NCI-H146 treated with DMSO at 0.1 percent for 48 hours (cell line): ENCODE data around the gene CRMP1.

Experiments used
- DNase-seq: peaks from one replicate; lab custom pipeline; 2025; ENCODE audit not compliant: unreplicated experiment; lab: John Stamatoyannopoulos, UW

Gene CRMP1

DNA sequence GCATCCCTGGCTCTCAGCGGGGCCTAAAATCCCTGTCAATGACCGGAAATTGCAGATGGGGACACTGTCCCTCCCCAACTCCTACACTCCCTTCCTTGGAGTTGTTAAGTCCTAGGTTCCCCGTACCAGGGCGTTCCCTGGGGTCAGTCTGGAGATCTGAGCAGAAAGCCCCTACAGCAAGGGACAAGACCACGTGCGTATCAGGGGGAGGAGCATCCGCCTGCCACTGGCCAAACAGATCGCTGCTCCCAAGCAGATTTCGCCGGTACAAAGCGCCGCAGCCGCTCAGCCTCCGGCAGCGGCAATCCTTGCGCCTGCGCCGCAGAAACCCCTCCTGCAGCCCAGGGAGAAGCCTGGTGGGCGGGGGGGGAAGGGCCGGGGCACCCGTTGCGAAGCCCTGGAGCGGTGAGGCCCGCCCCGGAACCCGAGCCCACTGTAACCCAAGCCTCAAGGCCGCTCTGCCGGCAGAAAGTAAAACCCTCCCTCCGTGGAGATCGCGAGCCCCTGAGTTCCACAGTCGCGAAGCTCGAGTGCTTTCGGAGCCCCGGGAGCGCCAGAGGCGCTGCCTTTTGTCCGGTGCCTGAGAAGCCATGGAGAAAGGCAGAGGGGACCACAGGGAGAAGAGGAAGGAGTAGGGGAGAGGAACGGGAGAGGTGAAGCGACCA lies 2.7 kb downstream of the CRMP1 start:
- DNase-seq, result peak; percentile 90

DNA sequence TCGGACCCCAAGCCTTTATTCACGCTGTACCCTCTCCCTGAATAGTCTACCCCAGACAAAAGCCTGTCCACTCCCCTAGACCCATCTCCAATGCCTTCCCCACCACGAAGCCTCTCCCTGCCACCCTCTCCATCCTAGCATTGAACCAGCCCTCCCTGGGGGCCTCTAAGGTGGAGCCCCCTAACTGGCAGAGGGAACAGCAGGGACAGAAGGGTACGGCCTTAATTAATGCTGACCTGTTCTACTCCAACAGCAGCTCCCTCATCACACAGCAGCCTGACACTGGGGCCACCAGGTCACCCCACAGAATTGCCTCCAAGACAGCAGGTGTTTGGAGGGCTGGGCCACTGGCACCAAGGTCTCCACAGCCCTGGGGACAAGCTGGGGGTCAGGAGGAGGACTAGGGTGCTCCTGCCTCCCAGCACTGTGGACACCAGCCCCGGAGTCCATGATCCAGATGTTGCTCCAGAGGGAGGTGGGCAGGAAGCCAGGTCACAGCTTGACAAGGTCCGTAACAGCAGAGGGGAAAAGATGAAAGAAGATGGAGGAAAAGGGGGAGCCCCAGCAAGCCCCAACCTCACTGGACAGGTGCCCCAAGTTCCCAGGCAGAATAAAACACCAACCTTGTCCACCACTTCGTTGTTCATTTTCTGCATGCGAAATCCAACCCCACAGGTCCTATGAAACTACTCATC lies 3.7 kb downstream of the CRMP1 start:
- no peak for DNase-seq

DNA sequence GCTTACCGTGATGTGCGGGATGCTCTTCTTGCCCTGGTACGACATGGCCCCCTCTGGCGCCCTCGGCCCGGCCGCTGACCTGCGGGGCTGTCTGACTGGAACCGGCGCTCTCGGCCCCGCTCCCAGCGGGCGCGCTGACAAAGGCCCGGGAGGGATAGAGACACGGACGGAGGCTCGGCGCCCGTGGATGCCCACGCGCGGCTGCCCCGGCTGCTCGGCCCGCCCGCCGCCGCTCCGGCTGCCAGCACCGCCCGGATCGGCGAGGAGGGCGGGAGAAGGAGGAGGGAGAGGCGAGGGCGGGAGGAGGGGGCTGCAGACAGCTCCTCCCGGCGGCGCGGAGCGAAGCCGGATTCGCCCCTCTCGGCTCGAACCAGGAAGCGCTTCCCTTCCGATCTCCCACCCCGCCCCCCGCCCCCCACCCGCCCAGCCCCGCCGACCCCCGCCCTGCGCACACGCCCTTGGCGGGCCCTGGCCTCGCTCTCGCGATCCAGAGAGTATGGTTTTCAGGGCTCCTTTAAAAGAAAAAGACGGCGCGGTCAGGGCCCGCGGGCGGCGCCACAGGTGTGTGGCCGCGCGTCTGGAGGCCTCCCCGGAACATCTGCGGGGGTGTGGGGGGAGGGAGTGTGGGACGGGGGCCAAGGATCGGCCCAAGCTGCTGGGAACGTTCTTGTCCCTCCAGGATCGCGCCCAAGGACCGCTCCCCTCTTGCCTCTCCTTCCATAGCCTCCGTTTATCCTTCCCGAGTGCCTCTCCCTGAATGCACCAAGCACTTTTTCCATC lies 4.5 kb downstream of the CRMP1 start:
- DNase-seq, result peak; percentile 60

DNA sequence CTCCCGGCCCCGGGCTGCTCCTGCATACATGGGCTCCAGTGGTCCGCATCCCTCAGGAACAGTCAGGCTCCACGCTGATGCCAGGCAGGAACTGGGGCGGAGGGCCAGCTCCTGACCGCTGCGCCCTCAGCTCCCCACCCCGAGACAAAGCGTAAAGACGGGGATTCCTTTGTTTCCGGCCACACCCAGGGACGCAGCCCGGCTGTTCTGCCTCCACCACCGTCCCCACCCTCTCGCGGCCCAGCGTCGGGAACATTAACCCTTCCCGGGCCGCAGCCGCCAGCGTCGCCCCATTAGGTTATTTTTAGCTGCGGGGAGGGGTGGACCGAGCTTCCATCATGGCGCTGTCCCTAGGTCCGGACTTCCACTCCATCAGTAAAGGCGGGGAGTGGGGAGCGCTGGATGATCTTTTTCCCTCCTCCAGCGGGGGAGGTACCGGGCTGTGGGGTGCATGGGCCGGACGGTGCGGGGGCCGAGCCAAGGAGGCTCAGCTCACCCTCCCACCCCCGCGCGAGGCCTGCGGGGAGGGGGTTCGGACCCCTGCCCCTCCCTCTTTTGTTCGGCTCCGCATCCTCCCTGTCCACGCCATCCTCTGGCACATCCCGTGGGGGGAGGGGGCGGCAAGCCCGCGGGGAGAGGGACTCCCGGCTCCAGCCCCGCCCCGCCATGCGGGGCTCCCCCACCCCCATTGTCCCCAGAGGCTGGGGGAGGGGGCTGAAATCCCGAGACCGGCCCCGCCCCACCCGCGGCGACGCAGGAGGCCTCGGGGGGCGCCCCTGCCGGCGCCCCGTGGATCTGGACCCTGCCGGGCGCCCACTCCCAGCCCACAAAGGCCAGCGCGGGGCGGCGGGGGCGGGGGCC lies 5.3 kb downstream of the CRMP1 start:
- peak; percentile 60 for DNase-seq

DNA sequence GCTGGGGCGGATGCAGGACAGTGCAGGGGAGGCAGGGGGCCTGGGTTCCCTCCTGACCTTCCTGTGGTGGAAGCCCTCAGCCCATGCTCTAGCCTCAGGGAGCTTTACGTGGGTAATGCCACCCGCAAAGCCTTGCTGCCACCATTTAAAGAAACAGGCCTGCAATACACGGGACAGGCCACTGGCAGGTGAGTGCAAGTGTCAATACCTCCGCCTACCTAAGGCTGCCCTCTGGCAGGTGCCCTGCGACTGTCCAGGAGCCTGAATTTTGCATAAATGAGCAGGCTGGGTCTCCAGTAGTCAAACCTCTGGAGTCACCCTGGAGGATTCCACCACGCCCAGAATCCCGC lies 5.9 kb downstream of the CRMP1 start:
- peak; percentile 60 for DNase-seq

DNA sequence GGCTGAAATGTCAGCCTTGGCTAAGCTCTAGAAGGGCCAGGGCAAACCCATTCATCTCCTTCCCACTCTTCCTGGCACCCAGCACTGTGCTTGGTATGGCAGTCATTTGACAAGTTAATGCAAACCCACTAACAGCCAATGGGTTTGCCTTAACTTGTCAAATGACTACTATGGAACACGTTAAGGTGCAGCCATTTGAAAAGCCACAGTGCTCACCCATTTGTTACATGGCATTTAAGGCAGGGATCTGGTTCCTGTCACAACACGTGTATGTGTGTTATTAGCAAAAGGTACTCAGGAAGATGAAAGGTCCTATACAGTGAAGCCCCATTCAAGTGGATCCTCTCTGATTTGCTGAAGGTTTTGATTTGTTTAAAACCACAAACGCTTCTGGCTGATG lies 7.2 kb downstream of the CRMP1 start:
- no peak for DNase-seq

DNA sequence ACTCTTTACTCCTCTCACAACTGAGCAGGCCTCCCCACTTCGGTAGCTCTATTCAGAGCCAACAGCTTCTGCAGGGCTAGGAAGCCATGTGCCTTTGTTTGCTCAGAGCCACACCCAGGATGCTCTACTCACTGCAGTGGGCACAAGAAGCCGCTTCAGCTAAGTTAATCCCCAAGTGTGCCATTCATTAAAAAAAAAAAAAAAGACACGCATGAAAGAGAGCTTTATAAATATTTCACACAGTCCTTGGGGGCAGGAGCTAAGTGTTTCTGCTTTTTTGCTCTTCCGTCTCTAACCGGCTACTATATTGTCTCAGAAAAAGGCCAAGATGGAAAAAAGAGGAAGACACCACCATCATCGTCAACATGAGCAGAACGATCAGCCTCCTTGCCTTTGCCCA lies 8.1 kb downstream of the CRMP1 start:
- no peak for DNase-seq

DNA sequence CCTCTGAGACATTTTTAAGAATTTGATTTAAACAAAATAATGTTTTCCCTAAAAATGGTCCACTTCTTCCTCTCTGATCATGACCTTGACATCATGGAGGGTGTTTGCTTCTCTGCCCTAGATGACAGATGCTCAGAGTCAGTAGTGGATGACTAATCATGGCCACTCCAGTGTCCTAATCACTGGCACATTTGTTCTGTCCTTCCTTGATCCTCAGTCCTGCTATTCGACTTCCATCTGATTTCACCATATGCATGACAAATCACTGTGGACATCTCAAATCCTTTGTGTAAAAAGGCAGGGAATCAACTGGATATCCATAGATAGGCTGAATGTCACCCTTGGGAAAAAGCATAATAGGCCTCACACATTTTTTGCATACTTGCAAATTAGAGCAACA lies 9.0 kb downstream of the CRMP1 start:
- DNase-seq, result no peak

DNA sequence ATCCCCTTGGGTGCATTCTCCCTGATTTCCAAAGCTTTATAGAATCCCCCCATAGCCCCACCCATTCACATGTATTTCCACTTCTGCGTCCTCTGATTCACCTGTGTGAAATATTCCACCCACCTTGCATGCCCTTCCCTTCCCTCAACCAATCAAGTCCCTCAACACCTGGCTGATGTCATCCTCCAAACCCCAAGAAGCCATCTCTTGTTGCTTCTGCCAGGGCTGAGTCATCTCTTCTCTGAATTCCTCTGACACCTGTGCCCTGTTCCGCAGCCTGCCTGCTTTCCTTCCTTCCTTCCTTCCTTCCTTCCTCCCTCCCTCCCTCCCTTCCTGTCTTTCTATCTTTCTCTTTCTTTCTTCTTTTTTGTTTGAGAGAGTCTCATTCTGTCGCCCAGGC lies 9.9 kb downstream of the CRMP1 start:
- DNase-seq, result no peak

DNA sequence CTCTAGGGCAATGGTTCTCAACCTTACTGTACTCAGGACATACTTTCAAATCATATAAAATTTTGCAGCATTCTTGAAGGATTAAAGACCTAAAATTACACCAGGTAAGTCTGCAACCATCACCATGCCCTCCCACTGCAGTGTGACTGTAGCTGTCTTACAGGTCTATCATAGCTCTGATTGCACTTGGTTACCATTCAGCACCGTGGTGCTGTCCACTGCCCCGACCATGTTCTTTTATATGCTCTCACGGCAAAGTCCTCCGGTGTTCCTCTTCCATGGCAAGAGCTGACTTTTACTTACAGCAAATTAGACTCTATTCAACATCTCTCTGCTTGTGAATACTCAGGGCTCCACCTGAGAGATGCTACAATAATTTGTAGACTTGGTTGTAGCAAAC lies 11.5 kb downstream of the CRMP1 start:
- no peak for DNase-seq

DNA sequence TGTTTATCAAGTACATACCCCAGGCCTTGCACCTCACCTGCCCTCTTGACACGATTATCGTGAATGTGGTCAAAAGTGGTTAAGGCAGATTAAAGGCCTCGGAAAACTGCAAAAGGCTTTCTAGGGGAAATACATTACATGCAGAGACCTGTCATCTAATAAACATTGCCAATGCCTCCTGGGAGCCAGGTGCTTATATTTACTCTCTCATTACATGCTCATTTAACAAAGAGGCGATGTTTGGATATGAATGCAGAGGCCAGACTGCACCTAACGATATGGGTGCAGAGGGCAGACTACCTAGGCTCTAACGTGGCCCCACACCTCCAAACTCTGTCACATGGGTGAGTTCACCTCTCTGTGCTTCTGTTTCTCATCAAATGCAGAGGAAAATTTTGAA lies 14.5 kb downstream of the CRMP1 start:
- peak; percentile 65 for DNase-seq

DNA sequence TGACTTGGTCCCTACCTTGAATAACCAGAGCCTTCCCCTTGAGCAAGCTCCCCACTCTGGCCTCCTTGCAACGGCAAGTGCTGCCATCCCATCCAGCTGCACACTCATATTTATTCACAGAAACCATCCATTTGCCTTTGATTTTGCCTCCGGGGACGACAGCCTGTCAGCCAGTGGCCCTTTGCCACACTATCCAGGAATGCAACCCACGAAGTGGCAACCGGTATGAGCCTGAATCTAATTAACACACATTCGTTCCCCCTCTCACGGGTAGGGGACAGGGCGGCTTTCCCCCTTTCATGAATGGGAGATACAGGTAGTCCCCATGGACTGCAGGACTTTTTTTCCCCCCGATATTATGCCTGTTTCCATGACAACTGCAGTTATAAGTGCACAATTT lies 15.5 kb downstream of the CRMP1 start:
- no peak for DNase-seq

DNA sequence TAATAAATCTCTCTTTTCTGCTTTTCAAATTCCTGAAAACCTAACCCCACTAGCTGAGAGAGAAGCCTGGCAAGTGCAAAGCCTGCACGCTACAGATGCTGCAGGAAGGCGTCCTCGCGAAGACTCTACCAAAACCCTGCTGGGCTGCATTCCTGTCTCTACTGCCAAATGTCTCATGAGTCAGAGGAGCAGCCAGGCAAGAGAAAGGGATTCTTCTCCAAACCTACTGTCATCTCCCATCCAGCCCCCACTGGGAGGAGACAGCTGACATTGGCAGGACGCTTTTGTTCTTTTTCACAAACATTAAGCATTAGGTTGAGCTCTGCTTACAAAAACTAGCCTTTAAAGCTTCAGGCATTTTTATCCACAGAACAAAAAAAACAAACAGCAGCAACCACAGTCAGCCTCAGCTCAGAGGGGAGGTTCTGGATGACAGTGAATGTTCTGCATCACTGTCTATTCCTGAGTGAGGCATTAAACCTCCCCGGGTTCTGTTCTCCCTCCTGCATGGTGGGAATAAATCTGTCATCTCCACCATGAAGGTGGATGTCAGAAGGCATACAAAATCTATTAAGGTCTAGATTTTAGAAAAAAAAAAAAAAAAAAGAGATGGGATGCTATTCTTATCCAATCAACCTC lies 18.0 kb downstream of the CRMP1 start:
- peak; percentile 23 for DNase-seq

DNA sequence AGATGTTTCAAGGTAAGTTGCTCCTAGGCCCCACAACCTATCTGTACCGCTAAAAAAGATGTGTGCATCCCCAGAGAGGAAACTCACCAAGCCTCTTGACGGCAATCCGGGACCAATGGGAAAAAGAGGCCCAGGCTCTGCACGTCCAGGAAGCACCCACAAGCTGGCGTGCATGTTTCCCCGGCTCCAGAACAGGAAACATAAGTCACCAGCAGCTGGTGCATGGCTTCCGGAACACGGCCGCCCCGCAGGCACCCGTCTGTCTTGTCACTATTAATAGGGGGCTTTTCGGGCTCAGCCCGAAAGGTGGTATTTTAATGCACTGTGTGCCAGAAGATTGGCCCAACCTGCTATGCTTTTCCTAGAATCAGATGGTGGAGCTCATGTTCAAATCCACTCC lies 22.2 kb downstream of the CRMP1 start:
- DNase-seq, result no peak

DNA sequence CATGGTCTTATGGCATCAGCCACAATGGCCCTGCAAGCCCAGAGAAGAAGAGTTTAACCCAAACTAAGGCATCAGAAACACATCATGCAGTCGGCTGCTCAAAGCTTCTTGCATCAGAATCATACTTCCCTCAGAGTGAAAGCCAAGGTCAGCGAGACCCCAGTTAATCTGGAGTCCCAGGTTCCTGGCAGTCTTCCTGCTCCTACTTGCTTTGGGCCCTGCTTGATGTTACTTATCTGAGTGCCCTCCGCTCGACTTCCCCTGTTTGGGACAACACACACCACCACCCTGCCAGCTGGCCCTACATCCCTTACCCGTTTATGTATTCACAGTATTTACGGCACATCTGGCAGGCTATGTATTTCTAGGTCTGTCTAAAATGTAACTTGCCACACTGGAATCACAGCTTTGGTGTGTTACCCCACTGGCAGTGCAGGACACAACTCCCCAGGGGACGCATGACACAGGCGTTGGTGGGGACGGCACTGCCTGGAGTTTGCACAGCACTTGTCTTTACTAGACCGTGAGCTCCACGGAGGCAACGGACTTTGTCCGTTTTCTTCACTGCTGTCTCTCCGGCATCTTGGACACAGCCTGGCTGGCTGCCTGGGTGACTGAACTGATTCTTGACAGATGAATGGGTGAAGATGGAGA lies 22.8 kb downstream of the CRMP1 start:
- no peak for DNase-seq

DNA sequence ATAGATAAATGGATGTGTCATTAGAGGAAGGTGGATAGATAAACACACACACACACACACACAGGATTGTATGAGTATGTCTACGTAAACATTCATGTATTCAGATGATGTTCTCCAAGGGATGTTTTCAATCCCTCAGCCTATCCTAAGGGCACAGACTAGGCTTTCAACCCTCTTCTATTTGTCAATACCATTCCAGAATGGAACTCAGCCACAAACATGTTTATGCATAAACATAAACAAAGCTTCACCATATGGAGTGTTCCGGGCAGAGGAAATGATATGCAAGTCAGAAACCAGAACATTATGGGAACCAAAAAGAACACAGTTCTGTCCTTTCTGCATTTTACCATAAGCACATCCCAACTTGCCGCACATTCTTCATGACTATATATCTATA lies 25.0 kb downstream of the CRMP1 start:
- DNase-seq, result no peak

DNA sequence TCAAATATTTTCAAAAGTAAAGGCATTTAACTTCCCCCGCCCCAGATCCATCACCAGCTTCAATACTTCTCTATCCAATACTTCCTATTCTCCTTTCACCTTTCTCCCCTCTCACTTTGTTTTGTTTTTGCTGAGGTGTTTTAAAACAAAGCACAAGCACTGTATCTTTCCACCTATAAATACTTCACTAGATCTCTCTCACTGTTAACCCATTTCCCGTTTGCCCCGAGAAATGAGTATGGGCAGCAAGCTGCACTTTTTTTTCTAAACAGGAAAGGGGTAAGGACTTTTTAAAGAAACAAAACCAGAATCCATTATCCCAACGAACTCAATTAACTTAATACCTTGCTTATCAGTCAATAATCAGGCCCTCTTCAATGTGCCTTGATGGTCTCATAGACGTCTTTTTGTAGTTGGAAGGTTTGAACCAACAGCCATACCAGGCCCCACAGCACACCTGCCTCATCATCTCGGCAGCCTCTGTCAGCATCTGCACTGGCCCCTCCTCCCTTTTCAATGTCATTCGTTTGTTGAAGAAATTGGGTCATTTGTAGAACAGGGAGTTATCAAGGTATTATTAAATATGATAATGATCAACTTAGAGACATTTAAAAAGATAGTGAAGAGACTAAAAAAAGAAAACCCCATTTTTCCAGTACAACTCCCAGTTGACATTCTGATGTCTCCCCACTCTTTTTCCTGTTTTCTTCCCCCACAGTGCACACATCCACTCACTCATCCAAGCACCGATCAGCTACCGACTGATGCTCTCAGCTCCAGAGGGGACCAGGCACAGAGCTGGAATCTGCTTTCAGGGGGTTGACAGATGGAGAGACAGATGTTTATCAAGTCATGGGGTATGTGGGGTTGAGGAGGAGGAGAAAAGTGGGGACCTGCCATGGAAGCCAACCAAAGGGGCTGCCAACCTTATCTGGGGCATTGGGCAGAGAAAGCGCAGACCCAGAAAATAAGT lies 25.8 kb downstream of the CRMP1 start:
- DNase-seq, result no peak

DNA sequence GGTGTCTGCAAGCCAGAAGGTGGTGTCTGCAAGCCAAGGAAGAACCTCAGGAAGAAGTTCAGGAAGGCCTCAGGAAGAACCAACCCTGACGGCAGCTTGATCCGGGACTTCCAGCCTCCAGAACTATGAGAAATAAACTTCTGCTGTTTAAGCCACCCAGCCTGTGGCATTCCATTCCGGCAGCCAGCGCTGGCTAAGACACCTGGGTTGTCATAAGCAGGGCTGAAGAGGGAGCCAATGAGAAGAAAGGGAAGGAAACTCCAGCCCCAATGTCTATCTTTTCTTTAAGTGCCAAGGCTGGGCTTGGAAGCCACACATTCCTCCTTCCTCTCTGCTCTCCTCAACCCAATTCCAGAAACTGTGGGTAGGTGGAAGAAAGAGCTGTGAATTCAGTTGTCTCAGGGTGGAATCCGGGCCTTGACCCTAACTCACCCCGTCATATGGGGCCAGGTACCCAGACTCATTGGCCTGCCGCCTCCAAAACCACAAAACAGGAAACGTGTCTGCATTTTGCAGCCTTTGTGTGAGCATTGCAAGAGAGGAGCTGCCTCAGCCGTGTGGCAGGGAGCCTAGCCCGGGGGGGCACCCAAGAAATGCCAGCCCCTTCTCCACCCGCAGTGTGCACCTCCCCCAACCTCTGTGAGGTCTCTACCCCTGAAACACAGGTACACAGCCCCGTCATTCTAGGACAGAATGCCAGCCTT lies 26.8 kb downstream of the CRMP1 start:
- no peak for DNase-seq
